Neural cell (in vitro differentiated cells): ENCODE data around the gene ARSK. TPM values are rescaled to one million over a fixed set of nuclear protein-coding genes. Genes with fewer than 3 reads are reported as not detected.

Experiments used
- H2AFZ ChIP-seq: fragments of 200-600, 300-800 bp; sonication (generic), shearing (Covaris generic); 2 replicates; pipeline ENCODE4 v1.6.0; 2014; ENCODE audit warnings: low read depth, mild to moderate bottlenecking, antibody characterized with exemption, low read length, moderate library complexity
- H3F3A ChIP-seq: fragments of 200-600 bp; shearing (Covaris generic); 2 replicates; pipeline ENCODE4 v1.6.1; 2016; ENCODE audit warnings: mild to moderate bottlenecking, moderate library complexity, mixed read lengths, antibody characterized with exemption, low read length; ENCODE audit not compliant: insufficient read depth, poor library complexity, severe bottlenecking
- H3K27ac ChIP-seq: fragments of 200-600, 300-800 bp; sonication (generic), shearing (Covaris generic); 2 replicates; pipeline ENCODE4 v1.5.1; 2014; ENCODE audit warnings: mild to moderate bottlenecking, low read length, moderate library complexity
- H3K27me3 ChIP-seq: fragments of 300-800, 200-600 bp; sonication (generic), shearing (Covaris generic); 2 replicates; pipeline ENCODE4 v1.6.0; 2014; ENCODE audit warnings: mild to moderate bottlenecking, low read depth, low read length, moderate library complexity; ENCODE audit not compliant: insufficient read depth
- H3K36me3 ChIP-seq: fragments of 300-800, 200-600 bp; sonication (generic), shearing (Covaris generic); 2 replicates; pipeline ENCODE4 v1.5.1; 2014; ENCODE audit warnings: mild to moderate bottlenecking, antibody characterized with exemption, low read length, moderate library complexity; ENCODE audit not compliant: insufficient read depth
- H3K4me2 ChIP-seq: fragments of 300-800, 200-600 bp; sonication (generic), shearing (Covaris generic); 2 replicates; pipeline ENCODE4 v1.6.0; 2014; ENCODE audit warnings: mild to moderate bottlenecking, low read length
- H3K4me3 ChIP-seq: fragments of 300-800, 200-600 bp; sonication (generic), shearing (Covaris generic); 2 replicates; pipeline ENCODE4 v1.5.1; 2014; ENCODE audit warnings: mild to moderate bottlenecking, low read length, moderate library complexity
- H3K79me2 ChIP-seq: fragments of 200-600 bp; shearing (Covaris generic); replicated peaks from 2 replicates; pipeline ENCODE4 v1.6.0; 2014; ENCODE audit warnings: mild to moderate bottlenecking, low read length, moderate library complexity; ENCODE audit not compliant: insufficient read depth
- H3K9ac ChIP-seq: fragments of 300-800, 200-600 bp; sonication (generic), shearing (Covaris generic); 2 replicates; pipeline ENCODE4 v1.6.1; 2016; ENCODE audit warnings: mild to moderate bottlenecking, low read length, mixed read lengths
- H3K9me2 ChIP-seq: fragments of 200-600 bp; shearing (Covaris generic); 2 replicates; pipeline ENCODE4 v1.6.1; 2016; ENCODE audit warnings: mild to moderate bottlenecking, low read length, mixed read lengths; ENCODE audit not compliant: insufficient read depth
- H3K9me3 ChIP-seq: fragments of 200-600, 300-800 bp; sonication (generic), shearing (Covaris generic); 2 replicates; pipeline ENCODE4 v1.6.1; 2016; ENCODE audit warnings: mild to moderate bottlenecking, mixed run types, low read length, moderate library complexity, mixed read lengths
- H4K20me1 ChIP-seq: fragments of 200-600 bp; shearing (Covaris generic); 2 replicates; pipeline ENCODE4 v1.6.1; 2016; ENCODE audit warnings: mild to moderate bottlenecking, mixed run types; ENCODE audit not compliant: insufficient read depth
- EP300 ChIP-seq: fragments of 450-650 bp; conservative IDR thresholded peaks from 2 replicates; pipeline ENCODE4 v1.6.1; 2014; ENCODE audit warnings: antibody characterized with exemption, mild to moderate bottlenecking, moderate library complexity; ENCODE audit not compliant: poor library complexity, severe bottlenecking
- EZH2 ChIP-seq: fragments of 200-600, 300-800 bp; shearing (Covaris generic), sonication (generic); IDR thresholded peaks from 2 replicates; pipeline ENCODE4 v1.6.1; 2014; ENCODE audit warnings: antibody characterized with exemption, low read length, borderline replicate concordance, mild to moderate bottlenecking; ENCODE audit not compliant: insufficient read depth, poor library complexity, severe bottlenecking
- MXI1 ChIP-seq: fragments of 450-650 bp; conservative IDR thresholded peaks from 2 replicates; pipeline ENCODE4 v1.6.1; 2014; ENCODE audit warnings: antibody characterized with exemption, mild to moderate bottlenecking; ENCODE audit not compliant: poor library complexity, severe bottlenecking
- POLR2AphosphoS5 ChIP-seq: IDR thresholded peaks from 2 replicates; pipeline ENCODE4 v1.6.1; 2012
- RAD21 ChIP-seq: fragments of 450-650 bp; conservative IDR thresholded peaks from 2 replicates; pipeline ENCODE4 v1.6.1; 2014; ENCODE audit warnings: antibody characterized with exemption, mild to moderate bottlenecking, moderate library complexity
- SMC3 ChIP-seq: fragments of 450-650 bp; conservative IDR thresholded peaks from 2 replicates; pipeline ENCODE4 v1.6.1; 2014; ENCODE audit warnings: antibody characterized with exemption, mild to moderate bottlenecking, moderate library complexity; ENCODE audit not compliant: poor library complexity
- TAF1 ChIP-seq: IDR thresholded peaks from 2 replicates; pipeline ENCODE4 v1.6.1; 2012; ENCODE audit warnings: low read depth
- polyA plus RNA-seq: library from polyadenylated mRNA; depleted of rRNA; stranded (reverse); fragments of >200 nt; gene quantifications from 2 replicates; pipeline ENCODE4 v1.2.3, GENCODE V29; 2014
- TF ChIP-seq, protein P1 (sequence below): IDR thresholded peaks from 2 replicates; pipeline ENCODE4 v1.6.1; 2012; ENCODE audit warnings: borderline replicate concordance
- TF ChIP-seq, protein P2 (sequence below): fragments of 450-650 bp; IDR thresholded peaks from 2 replicates; pipeline ENCODE4 v1.5.1; 2014; ENCODE audit warnings: antibody characterized with exemption, mild to moderate bottlenecking, moderate library complexity; ENCODE audit not compliant: poor library complexity, severe bottlenecking

The ARSK gene
- polyA plus RNA-seq, 1 donor from 2014 or later: 2.8 TPM

DNA sequence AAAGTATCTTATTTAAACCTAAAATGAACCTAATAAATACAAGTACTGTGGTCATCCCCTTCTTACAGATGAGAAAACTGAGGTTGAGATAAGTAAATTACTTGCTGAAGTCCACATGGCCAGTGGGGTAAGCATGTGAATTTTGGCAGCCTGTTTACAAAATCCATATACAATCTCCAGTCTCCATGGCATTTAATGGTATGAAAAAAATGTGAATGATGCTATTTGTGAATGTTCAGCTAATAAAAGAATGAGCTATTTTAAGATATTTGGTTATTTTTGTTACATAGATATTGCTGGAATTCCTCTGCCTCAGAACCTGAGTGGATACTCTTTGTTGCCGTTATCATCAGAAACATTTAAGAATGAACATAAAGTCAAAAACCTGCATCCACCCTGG lies 45.7 kb downstream of the ARSK start:
- no peaks in the 10 kb centered on the region for H3K36me3 ChIP-seq
- no peaks in the 10 kb centered on the region for H4K20me1 ChIP-seq
- H3K79me2 ChIP-seq: no peaks in the 10 kb centered on the region
- no peak for TF ChIP-seq SMC3
- TF ChIP-seq RAD21: no peak
- TF ChIP-seq, protein P1, sequence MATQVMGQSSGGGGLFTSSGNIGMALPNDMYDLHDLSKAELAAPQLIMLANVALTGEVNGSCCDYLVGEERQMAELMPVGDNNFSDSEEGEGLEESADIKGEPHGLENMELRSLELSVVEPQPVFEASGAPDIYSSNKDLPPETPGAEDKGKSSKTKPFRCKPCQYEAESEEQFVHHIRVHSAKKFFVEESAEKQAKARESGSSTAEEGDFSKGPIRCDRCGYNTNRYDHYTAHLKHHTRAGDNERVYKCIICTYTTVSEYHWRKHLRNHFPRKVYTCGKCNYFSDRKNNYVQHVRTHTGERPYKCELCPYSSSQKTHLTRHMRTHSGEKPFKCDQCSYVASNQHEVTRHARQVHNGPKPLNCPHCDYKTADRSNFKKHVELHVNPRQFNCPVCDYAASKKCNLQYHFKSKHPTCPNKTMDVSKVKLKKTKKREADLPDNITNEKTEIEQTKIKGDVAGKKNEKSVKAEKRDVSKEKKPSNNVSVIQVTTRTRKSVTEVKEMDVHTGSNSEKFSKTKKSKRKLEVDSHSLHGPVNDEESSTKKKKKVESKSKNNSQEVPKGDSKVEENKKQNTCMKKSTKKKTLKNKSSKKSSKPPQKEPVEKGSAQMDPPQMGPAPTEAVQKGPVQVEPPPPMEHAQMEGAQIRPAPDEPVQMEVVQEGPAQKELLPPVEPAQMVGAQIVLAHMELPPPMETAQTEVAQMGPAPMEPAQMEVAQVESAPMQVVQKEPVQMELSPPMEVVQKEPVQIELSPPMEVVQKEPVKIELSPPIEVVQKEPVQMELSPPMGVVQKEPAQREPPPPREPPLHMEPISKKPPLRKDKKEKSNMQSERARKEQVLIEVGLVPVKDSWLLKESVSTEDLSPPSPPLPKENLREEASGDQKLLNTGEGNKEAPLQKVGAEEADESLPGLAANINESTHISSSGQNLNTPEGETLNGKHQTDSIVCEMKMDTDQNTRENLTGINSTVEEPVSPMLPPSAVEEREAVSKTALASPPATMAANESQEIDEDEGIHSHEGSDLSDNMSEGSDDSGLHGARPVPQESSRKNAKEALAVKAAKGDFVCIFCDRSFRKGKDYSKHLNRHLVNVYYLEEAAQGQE: no peak
- TF ChIP-seq, protein P2, sequence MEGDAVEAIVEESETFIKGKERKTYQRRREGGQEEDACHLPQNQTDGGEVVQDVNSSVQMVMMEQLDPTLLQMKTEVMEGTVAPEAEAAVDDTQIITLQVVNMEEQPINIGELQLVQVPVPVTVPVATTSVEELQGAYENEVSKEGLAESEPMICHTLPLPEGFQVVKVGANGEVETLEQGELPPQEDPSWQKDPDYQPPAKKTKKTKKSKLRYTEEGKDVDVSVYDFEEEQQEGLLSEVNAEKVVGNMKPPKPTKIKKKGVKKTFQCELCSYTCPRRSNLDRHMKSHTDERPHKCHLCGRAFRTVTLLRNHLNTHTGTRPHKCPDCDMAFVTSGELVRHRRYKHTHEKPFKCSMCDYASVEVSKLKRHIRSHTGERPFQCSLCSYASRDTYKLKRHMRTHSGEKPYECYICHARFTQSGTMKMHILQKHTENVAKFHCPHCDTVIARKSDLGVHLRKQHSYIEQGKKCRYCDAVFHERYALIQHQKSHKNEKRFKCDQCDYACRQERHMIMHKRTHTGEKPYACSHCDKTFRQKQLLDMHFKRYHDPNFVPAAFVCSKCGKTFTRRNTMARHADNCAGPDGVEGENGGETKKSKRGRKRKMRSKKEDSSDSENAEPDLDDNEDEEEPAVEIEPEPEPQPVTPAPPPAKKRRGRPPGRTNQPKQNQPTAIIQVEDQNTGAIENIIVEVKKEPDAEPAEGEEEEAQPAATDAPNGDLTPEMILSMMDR: no peak
- TF ChIP-seq MXI1: no peak
- TF ChIP-seq TAF1: no peak
- no peak overlapping the region for H3K9ac ChIP-seq
- H2AFZ ChIP-seq: no peak overlapping the region
- no peaks in the 10 kb centered on the region for H3K9me3 ChIP-seq
- no peak overlapping the region for H3K27ac ChIP-seq
- H3F3A ChIP-seq: no peaks in the 10 kb centered on the region
- no peaks in the 10 kb centered on the region for H3K27me3 ChIP-seq
- no peak overlapping the region for H3K4me3 ChIP-seq
- no peaks in the 10 kb centered on the region for H3K9me2 ChIP-seq
- no peak overlapping the region for H3K4me2 ChIP-seq

DNA sequence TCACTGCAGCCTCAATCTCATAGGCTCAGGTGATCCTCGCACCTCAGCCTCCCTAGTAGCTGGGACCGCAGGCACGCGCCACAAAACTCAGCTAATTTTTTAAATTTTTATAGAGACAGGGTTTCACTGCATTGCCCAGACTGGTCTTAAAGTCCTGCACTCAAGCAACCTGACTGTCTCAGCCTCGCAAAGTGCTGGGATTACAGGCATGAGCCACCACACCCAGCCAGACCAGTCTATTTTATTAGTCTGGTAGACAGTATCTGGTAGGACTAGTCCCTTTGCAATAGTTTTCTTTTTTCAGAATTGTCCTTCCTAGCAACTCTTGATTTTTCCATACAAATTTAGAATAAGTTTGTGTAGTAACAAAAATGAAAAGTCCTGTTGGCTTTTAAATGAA lies 50.9 kb downstream of the ARSK start:
- no peaks in the 10 kb centered on the region for H3F3A ChIP-seq
- H3K9me2 ChIP-seq: no peaks in the 10 kb centered on the region
- no peak overlapping the region for H3K9ac ChIP-seq
- no peaks in the 10 kb centered on the region for H3K79me2 ChIP-seq
- no peak for TF ChIP-seq SMC3
- TF ChIP-seq TAF1: no peak
- TF ChIP-seq, protein P1: no peak
- TF ChIP-seq MXI1: no peak
- no peak for TF ChIP-seq RAD21
- TF ChIP-seq, protein P2: no peak
- TF ChIP-seq EP300: no peak
- no peak for TF ChIP-seq POLR2AphosphoS5
- TF ChIP-seq EZH2: no peak
- no peaks in the 10 kb centered on the region for H3K36me3 ChIP-seq
- H2AFZ ChIP-seq: no peak overlapping the region
- no peaks in the 10 kb centered on the region for H3K9me3 ChIP-seq
- no peaks in the 10 kb centered on the region for H3K27me3 ChIP-seq
- no peak overlapping the region for H3K4me2 ChIP-seq
- no peak overlapping the region for H3K27ac ChIP-seq
- H4K20me1 ChIP-seq: no peaks in the 10 kb centered on the region
- no peak overlapping the region for H3K4me3 ChIP-seq
